ENCODE data around the gene INPP5A.

INPP5A gene

GRCh38 chr10:132802048-132802447 is 264.5 kb downstream of the INPP5A start:
- DNase-seq (ENCODE audit: low read depth in 3 of 3), result no peak

DNA sequence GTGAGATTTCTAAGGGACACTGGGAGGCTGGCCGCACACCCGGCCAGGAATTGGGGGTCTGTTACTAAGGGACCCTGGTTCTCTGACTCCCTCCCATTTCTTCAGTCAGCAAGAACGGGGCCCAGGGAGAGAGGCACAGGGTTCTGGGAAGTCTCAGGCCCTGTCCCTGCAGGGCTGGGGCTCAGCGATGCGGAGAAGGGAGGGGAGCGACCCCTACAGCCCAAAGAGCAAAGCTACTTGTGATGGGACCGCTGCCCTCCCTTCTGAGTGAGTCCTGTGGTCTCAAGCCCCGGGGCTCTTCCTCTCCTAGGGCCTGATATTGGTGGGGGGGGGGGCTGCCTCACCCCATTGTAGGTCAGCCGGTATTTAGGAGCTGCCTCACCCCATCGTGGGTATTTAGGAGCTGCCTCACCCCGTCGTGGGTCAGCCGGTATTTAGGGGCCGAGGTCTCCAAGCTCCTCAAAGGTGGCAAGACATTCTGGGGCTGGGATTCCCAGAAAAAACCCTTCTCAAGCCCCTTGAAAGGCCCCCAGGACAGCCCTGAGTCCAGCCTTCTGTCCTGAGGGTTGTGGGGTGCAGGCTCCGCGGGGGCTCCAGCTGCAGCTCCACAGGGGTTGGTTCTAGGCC is 265.2 kb downstream of the INPP5A start:
- no peak for DNase-seq (ENCODE audit: low read depth in 3 of 3)

DNA sequence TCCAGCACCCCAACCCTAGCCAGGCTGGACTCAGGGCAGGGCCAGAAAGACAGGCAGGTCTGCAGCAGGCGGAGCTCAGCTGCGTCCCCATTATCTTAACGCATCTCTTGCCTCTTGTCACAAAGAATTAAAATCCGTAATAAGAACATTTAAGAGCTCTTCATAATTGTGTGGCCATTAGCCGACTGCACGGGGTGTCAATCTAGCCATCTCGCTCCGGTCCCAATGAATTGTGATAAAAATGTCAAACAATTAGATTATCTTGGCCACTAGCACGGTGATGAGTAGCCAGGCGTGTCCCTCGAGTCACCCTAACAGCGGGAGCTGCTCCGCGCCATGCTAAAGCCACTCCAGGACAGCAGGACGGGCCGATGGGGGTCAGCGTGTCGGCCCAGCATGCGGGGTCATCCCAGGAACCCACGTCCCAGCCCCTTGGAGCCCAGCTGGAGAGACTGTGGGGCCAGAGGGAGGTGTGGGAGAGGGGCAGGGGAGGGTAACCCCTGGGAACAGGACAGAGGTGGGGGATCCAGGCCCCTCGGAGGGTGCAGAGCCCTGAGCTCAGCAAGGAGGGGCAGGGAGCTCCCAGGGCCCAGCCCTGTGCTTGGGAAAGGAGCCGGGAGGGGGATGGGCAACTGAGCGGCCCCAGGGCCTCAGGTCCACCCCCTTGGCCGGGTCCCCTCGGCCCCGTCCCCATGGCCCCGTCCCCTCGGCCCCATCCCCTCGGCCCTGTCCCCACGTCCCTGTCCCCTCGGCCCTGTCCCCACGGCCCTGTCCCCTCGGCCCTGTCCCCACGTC is 266.0 kb downstream of the INPP5A start:
- DNase-seq (ENCODE audit: low read depth in 3 of 3), result no peak

DNA sequence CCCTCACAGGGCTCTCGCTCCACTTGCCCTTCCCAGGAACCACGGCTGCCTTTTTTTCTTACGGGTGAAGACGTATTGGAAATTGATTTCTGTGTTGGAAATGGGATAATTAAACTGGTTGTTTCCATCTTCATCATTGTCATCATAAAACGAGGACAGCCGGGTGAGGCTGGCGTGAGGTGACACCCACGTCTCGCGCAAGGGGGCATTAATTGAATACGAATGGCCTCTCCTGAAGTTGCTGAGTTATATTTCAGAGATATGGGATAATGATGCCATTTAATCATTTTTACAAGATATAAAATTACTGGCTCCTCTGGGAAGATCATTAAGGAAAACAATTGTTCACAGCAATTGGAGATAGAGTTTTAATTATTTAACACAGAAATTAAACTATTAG is 266.7 kb downstream of the INPP5A start:
- no peak for DNase-seq (ENCODE audit: low read depth in 3 of 3)

GRCh38 chr10:132804785-132805426 is 267.3 kb downstream of the INPP5A start:
- no peak for DNase-seq (ENCODE audit: low read depth in 3 of 3)

- no peak for DNase-seq (ENCODE audit: low read depth in 3 of 3)
These were observed 268.0 kb downstream of the INPP5A start for GRCh38 chr10:132805599-132805998.

DNA sequence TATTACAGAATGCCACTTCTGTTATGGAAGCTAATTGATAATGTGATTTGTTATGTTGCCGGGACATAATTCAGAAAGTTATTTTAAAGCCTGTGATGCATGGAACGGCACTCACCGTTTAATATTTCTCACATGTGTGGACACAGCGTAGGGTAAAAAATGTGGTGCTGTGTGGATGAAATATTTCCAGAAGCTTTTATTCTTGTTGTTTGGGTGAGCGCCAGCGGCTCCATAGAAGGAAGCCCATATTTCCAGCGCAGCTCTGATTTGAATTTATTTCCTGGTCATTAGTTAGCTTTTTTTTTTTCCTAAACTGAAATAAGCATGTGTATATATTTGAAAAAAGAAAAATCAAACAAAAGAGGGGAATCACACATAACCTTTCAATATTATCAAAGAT is 268.5 kb downstream of the INPP5A start:
- no peak for DNase-seq (ENCODE audit: low read depth in 3 of 3)

DNA sequence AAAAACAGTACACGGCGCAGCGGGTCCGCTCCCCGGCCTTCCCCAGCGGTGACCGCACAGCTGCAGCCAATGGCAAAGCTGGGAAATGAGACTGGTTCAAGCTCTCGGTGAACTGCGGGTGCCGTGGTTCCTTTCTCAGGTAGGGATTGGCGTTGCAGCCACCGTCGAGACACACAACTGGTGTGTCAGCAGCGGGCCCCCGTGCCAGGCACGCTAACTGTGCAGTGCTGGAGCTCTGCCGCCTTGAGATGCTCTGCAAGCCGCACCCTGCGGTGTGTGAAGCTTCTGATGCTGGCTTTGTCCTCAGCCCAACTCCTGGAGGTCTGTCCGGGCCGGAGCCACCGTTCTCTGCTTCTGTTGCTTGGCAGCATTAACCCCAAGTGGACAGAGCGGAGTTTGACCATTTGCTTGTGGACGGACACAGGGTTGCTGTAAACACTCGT is 269.0 kb downstream of the INPP5A start:
- no peak for DNase-seq (ENCODE audit: low read depth in 3 of 3)

- no peak for DNase-seq (ENCODE audit: low read depth in 3 of 3)
These were observed 270.0 kb downstream of the INPP5A start for GRCh38 chr10:132807621-132808049.

GRCh38 chr10:132808383-132809231 is 271.0 kb downstream of the INPP5A start:
- no peak for DNase-seq (ENCODE audit: low read depth in 3 of 3)

DNA sequence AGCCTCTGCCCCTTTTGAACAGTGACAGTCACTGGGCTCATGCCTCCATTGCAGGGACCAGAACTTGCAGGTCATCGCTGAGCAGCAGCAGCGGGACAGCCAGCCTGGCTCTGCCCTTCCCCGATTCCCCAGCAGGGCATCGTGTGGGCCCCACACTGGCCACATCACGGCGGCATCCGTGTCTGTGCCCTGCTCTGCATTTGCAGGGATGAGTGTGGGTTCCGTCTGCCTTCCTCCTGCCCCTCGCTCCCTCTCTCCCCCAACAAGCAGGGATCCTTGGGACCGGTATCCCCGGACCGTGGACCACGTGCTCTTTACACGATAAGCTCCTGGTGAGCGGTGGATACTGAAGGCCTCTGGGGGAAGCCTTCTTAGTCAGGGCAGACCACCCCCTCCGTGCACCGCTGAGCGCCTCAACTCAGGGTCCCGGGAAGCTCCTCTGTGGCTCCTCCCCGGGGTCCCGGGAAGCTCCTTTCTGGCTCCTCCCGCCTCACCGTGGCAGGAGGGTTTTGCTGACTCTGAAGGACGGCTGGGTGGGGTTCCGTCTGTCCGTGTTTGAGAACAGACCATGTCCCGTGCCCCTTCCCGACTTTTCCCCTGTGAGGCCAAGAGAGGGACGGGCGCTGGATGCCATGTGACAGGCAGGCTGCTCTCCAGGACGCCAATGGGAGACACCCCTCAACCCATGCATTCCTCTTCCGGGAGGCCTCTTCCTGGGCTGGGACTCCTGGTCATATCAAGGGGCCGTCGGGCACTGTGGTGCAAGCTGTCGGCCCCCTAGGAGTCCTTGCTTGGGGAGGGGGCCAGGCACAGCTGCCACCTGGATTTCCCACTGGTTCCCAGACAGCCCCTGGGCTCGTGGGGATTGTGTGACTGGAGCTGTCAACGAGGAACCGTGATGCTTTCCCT is 271.9 kb downstream of the INPP5A start:
- DNase-seq (ENCODE audit: low read depth in 3 of 3), result no peak

DNA sequence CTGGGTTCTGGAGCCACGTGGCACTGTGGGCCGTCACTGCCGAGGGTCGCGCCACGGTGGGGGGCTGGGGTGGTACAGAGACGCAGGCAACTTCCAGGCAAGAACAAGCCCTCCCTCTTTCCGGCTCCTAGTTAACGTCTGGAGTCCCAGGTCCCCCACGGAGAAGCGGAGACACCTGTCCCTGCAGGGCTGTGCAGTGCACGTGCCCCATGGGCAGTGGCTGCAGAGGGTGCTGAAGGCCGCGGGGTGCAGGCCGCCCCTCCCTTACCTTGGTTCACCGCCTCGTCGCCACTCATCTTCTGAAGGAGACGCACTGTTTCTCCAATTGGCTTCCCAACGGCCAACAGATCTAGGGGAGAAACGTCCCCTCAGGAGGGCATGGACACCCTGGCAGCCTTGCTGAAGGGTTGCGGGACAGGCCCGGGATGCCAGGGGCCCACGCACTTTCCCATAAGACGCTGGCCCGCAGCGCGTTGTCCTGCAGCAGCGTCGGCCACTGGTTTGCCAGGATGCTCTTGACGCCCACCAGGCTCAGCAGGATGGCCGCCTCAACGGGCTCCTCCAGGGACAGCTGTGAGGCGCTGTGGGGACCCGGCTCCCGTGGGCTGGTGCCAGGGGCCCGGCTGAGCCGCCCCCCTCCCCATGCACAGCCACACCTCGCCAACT is 272.7 kb downstream of the INPP5A start:
- DNase-seq (ENCODE audit: low read depth in 3 of 3), result no peak

DNA sequence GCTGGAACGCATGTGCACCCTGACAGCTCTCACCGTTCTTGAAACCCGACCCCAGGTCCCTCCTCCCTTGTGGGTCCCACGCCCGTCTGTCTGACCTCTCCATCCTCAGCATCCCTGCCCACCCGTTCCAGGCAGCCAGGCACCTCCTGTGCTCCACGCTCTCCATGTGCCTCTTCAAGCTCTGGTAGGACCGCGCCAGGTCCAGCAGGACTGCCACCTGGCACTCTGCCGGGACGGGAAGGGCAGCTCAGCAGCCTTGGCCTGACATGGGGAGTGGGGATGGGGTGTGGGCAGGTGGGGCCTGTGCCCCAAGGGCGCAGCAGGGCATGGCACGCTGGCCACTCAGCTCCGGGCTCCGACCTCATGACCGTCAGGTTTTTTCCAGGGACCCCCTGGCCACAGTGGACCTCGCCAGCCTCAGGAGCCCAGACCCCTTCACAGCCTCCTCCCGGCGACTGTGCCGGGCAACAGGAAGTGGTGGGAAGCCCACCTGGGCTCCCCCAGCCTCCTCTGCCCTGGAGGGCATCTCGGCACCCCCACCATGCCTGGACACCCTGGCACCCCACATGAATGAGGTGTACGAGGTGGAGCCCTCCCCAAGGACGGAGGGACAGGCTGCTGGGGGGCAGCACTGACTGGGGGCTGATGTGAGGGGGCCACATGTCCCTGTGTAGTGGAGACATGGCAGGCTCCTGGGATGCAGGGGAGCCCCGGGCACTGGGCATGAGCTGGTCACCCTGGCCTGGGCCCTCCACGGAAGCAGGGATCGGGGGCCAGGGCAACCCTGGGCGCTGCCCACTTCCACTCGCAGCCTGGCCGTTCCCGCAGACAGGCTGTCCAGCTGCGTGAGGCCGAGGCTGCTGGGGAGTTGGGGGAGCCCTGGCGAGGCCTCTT is 273.5 kb downstream of the INPP5A start:
- no peak for DNase-seq (ENCODE audit: low read depth in 3 of 3)

- DNase-seq (ENCODE audit: low read depth in 3 of 3), result no peak
These were observed 274.4 kb downstream of the INPP5A start for GRCh38 chr10:132811891-132812481.

DNA sequence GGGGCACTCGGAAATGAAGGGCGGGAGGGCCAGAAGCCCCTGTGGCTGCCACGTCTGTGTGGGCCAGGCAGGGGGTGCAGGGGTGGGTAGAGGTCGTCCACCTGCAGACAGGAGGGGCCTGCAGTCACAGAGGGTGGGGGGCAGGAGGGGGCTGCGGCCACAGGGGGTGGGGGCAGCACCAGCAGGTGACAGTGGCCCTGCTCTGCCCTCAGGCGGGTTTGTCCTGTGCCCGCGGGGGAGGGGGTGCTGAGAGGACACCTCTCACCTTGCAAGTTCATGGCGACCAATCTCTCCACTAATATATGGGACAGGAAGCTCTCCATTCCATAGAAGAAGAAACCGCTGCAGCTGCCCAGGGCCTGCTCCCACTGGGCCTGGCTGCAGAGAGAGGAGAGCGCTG is 274.9 kb downstream of the INPP5A start:
- no peak for DNase-seq (ENCODE audit: low read depth in 3 of 3)

DNA sequence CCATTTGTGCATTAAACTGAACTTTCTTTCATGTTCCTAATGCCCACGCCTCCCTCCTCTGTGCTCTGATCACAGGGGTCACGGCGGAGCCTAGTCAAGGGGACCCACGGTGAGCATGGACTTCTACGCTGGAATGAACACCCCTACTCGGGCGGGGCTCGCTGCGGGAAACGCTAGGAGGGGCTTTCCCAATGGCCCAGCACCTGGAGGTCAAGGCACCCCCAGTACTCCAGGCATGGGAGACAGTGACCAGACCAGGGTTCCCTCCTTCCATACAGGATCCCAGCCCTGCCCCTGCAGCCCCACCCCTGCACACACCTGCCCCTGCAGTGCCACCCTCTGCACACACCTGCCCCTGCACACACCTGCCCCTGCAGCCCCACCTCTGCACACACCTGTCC is 275.4 kb downstream of the INPP5A start:
- no peak for DNase-seq (ENCODE audit: low read depth in 3 of 3)

DNA sequence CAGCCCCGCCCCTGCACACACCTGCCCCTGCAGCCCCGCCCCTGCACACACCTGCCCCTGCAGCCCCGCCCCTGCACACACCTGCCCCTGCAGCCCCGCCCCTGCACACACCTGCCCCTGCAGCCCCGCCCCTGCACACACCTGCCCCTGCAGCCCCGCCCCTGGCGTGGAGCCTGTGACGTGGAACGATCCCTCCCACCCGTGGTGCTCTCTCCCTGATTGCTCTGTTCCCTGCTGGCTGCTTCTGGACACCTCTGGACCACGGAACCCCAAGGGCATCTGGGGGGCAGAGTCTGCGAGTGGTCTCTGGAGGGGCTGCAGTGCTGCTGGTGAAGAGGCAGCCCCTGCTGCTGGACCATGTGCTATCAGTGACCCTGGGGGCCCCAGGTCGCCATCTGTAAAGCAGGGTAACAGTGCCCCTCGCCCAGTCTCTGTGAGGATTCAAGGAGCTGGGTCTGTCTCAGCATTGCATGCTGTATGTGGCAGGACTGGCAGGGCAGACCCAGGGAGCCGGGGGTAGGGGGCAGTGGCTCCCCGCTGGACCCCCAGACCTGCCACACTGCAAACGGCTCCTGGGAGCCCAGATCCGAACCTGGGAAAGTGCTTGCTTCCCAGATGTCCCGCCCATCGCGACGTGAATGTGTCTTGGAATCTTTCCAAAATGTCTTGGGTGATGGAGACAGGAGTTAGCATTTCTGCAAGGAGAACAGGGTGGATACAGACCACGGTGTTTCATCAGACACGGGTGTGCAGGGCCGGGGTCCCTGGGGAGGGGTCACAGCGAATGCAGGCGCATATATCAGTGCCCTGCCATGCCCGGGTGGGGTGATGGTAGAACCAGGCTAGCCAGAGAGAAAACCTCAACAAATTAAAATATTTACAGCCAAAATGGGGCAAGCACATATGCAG is 276.2 kb downstream of the INPP5A start:
- no peak for DNase-seq (ENCODE audit: low read depth in 3 of 3)

DNA sequence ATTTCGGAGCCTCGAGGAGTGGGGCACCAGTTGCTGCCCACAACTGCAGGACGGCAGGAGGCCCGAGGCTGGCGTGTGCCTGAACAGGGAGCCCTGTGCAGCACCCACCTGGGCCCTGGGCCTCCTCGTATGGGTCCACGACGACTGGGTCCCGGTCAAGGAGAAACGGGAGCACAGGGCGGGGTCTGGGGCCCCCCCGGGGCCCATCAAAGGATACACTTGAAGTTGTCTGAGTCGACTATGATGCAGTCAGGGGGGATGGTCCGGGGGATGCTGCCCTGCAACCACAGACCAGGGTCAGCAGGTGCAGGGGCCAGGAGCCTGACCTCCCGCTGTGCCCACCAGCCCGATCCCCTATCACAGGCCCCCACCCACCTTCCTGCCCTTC is 276.9 kb downstream of the INPP5A start:
- DNase-seq (ENCODE audit: low read depth in 3 of 3), result no peak
